ENCODE results near the gene CC2D2A. TPM values are rescaled to one million over a fixed set of nuclear protein-coding genes. Genes with fewer than 3 reads are reported as not detected.

The CC2D2A gene
- total and polyA plus RNA-seq, 2 experiments from 2014 or later, result 13.9 to 15.8 TPM

- Histone ChIP-seq H3K4me3 (no peak overlapping the region), H3K79me2 (replicated peaks; ENCODE audit: insufficient read depth) (no peaks in the 10 kb centered on the region; the same call in 1 of the 2 replicates), H4K20me1 (replicated peaks; ENCODE audit: insufficient read depth) (no peaks in the 10 kb centered on the region), H3K4me2 (peak overlapping the region; percentile 40), H3K9me2 (ENCODE audit: insufficient read depth) (no peaks in the 10 kb centered on the region), H3F3A (replicated peaks; ENCODE audit: low read depth) (no peaks in the 10 kb centered on the region), H3K27ac (ENCODE audit: low read depth) (peak overlapping the region; percentile 10), H3K27me3 (ENCODE audit: insufficient read depth) (no peaks in the 10 kb centered on the region), H3K4me1 (ENCODE audit: insufficient read depth) (peaks cover 28% of the 10 kb centered on the region), H3K36me3 (ENCODE audit: insufficient read depth) (peaks cover 5% of the 10 kb centered on the region; the same call in 1 of the 2 replicates), H2AFZ (no peak overlapping the region)
- ATAC-seq (peak; percentile 30; the same call in 1 of the 3 replicates), DNase-seq (ENCODE audit: low spot score) (peak; percentile 34)
- Mint-ChIP-seq H3K27ac (peak overlapping the region; percentile 88), H3K27me3 (ENCODE audit: insufficient read depth, low read depth, poor library complexity) (peaks cover 2% of the 10 kb centered on the region), H3K9me3 (no peaks in the 10 kb centered on the region), H3K4me1 (peaks cover 26% of the 10 kb centered on the region), H3K4me3 (no peak overlapping the region), H3K36me3 (ENCODE audit: low read depth) (peaks cover 26% of the 10 kb centered on the region)
- TF ChIP-seq POLR2AphosphoS5 (IDR thresholded peaks at IDR 0.05; ENCODE audit: low read depth), result no peak
Measured at GRCh38 chr4:15605537-15605936, 135.9 kb downstream of the CC2D2A start.

- Histone ChIP-seq H3K9me2 (ENCODE audit: insufficient read depth) (no peaks in the 10 kb centered on the region), H3K79me2 (replicated peaks; ENCODE audit: insufficient read depth) (no peaks in the 10 kb centered on the region; the same call in 1 of the 2 replicates), H3K4me3 (no peak overlapping the region), H3K4me2 (no peak overlapping the region), H3K27me3 (ENCODE audit: insufficient read depth) (no peaks in the 10 kb centered on the region), H3K36me3 (ENCODE audit: insufficient read depth) (no peaks in the 10 kb centered on the region), H3K4me1 (ENCODE audit: insufficient read depth) (peaks cover 18% of the 10 kb centered on the region), H3F3A (replicated peaks; ENCODE audit: low read depth) (no peaks in the 10 kb centered on the region), H2AFZ (no peak overlapping the region), H4K20me1 (replicated peaks; ENCODE audit: insufficient read depth) (no peaks in the 10 kb centered on the region), H3K27ac (ENCODE audit: low read depth) (no peak overlapping the region)
- peaks cover 11% of the 10 kb centered on the region for H3K36me3 Mint-ChIP-seq (ENCODE audit: low read depth)
- peaks cover 17% of the 10 kb centered on the region for H3K4me1 Mint-ChIP-seq
- no peak overlapping the region for H3K4me3 Mint-ChIP-seq
- peaks cover under 1% of the 10 kb centered on the region for H3K27me3 Mint-ChIP-seq (ENCODE audit: insufficient read depth, low read depth, poor library complexity)
- H3K27ac Mint-ChIP-seq, result no peak overlapping the region
- H3K9me3 Mint-ChIP-seq, result no peaks in the 10 kb centered on the region; the same call in 1 of the 3 replicates
- no peak for DNase-seq (ENCODE audit: low spot score)
- TF ChIP-seq ZNF462 (CRISPR knock-in tag; IDR thresholded peaks at IDR 0.05) (no peak), EZH2 (IDR thresholded peaks at IDR 0.05; ENCODE audit: low read depth, unreplicated experiment) (no peak), POLR2AphosphoS5 (IDR thresholded peaks at IDR 0.05; ENCODE audit: low read depth) (no peak), ZNF114 (CRISPR knock-in tag; IDR thresholded peaks at IDR 0.05) (no peak), STAT1 (IDR thresholded peaks at IDR 0.05; ENCODE audit: unreplicated experiment) (no peak), ETS1 (IDR thresholded peaks at IDR 0.05) (no peak), REST (IDR thresholded peaks at IDR 0.05; ENCODE audit: unreplicated experiment) (no peak), EZH2phosphoT487 (IDR thresholded peaks at IDR 0.05; ENCODE audit: unreplicated experiment) (no peak), NANOG (IDR thresholded peaks at IDR 0.05; ENCODE audit: borderline replicate concordance) (no peak), CREB1 (CRISPR knock-in tag; IDR thresholded peaks at IDR 0.05; ENCODE audit: low read depth) (no peak), JUNB (IDR thresholded peaks at IDR 0.05; ENCODE audit: unreplicated experiment) (no peak), ZNF331 (CRISPR knock-in tag; IDR thresholded peaks at IDR 0.05; ENCODE audit: low read depth) (no peak)
- ATAC-seq, result no peak
Measured at GRCh38 chr4:15610855-15611254, 141.2 kb downstream of the CC2D2A start.
